Measurements from ENCODE around the gene CCNJL.
A peak's percentile ranks its signal among the peaks of the same experiment; 100 is the strongest.

Gene CCNJL

GRCh38 chr5:160330212-160330611 lies 17.8 kb upstream of the CCNJL start:
- DNase-seq = no peak

GRCh38 chr5:160327818-160328217 lies 15.5 kb upstream of the CCNJL start:
- DNase-seq = no peak

- DNase-seq = no peak
Measured at GRCh38 chr5:160326981-160327380, 14.6 kb upstream of the CCNJL start.

- DNase-seq = no peak
Measured at GRCh38 chr5:160325716-160326115, 13.4 kb upstream of the CCNJL start.

GRCh38 chr5:160324886-160325285 lies 12.5 kb upstream of the CCNJL start:
- no peak for DNase-seq

GRCh38 chr5:160318409-160318808 lies 6.0 kb upstream of the CCNJL start:
- no peak for DNase-seq

- DNase-seq = no peak
Measured at GRCh38 chr5:160317434-160317833, 5.1 kb upstream of the CCNJL start.

- peak; percentile 52 for DNase-seq
Measured at GRCh38 chr5:160315968-160316367, 3.6 kb upstream of the CCNJL start.

- peak; percentile 35 for DNase-seq
Measured at GRCh38 chr5:160312960-160313727, 780 bp upstream of the CCNJL start.

GRCh38 chr5:160311491-160312133 lies 752 bp downstream of the CCNJL start:
- DNase-seq = peak; percentile 20

GRCh38 chr5:160310552-160311295 lies 1.6 kb downstream of the CCNJL start:
- no peak for DNase-seq

GRCh38 chr5:160310140-160310539 lies 2.2 kb downstream of the CCNJL start:
- DNase-seq = no peak

- DNase-seq = no peak
Measured at GRCh38 chr5:160306696-160307095, 5.7 kb downstream of the CCNJL start.

- DNase-seq = no peak
Measured at GRCh38 chr5:160305319-160305718, 7.0 kb downstream of the CCNJL start.

GRCh38 chr5:160303690-160304089 lies 8.7 kb downstream of the CCNJL start:
- no peak for DNase-seq

GRCh38 chr5:160298189-160298588 lies 14.2 kb downstream of the CCNJL start:
- DNase-seq = no peak

GRCh38 chr5:160297776-160298175 lies 14.6 kb downstream of the CCNJL start:
- DNase-seq = no peak

- no peak for DNase-seq
Measured at GRCh38 chr5:160297004-160297403, 15.4 kb downstream of the CCNJL start.

GRCh38 chr5:160296496-160296895 lies 15.9 kb downstream of the CCNJL start:
- DNase-seq = no peak

- DNase-seq = no peak
Measured at GRCh38 chr5:160293901-160294561, 18.3 kb downstream of the CCNJL start.

- DNase-seq = no peak
Measured at GRCh38 chr5:160293386-160293785, 19.0 kb downstream of the CCNJL start.

- DNase-seq = no peak
Measured at GRCh38 chr5:160291467-160291866, 20.9 kb downstream of the CCNJL start.

- no peak for DNase-seq
Measured at GRCh38 chr5:160290751-160291150, 21.6 kb downstream of the CCNJL start.

Measured in NCI-H146 (cell line).